IgD-negative memory B cell (primary cell): ENCODE results near the gene TMEM255B. TPM values are rescaled to one million over a fixed set of nuclear protein-coding genes. Genes with fewer than 3 reads are reported as not detected.

Experiments
- H3K27ac Mint-ChIP-seq, 3 donors: one replicate each; pipeline ENCODE4 v1.8.0; 2020 to 2022; ENCODE audit warnings: mild to moderate bottlenecking in 3 of 3, mixed read lengths in 3 of 3, moderate library complexity in 1 of 3
- H3K27me3 Mint-ChIP-seq: one replicate; pipeline ENCODE4 v1.8.0; 2021; ENCODE audit warnings: mixed read lengths
- H3K36me3 Mint-ChIP-seq: one replicate; pipeline ENCODE4 v1.8.0; 2020; ENCODE audit warnings: mild to moderate bottlenecking, mixed read lengths
- H3K4me1 Mint-ChIP-seq, 3 donors: one replicate each; pipeline ENCODE4 v1.8.0; 2020 to 2022; ENCODE audit warnings: mixed read lengths in 3 of 3, mild to moderate bottlenecking in 1 of 3
- H3K4me3 Mint-ChIP-seq, 4 donors: one replicate each; pipeline ENCODE4 v1.8.0; 2020 to 2022; ENCODE audit warnings: mild to moderate bottlenecking in 4 of 4, mixed read lengths in 4 of 4, moderate library complexity in 3 of 4
- H3K9me3 Mint-ChIP-seq, 3 donors: one replicate each; pipeline ENCODE4 v1.8.0; 2020 to 2021; ENCODE audit warnings: mixed read lengths in 3 of 3, mild to moderate bottlenecking in 1 of 3
- polyA plus RNA-seq: library from polyadenylated mRNA; unstranded; fragments of 300-500 nt; fragmentation: Illumina TruSeq; gene quantifications from one replicate; pipeline ENCODE4 v1.2.3, GENCODE V29; 2021

The TMEM255B gene
- polyA plus RNA-seq, 1 donor from 2014 or later, result 0.70 TPM

DNA sequence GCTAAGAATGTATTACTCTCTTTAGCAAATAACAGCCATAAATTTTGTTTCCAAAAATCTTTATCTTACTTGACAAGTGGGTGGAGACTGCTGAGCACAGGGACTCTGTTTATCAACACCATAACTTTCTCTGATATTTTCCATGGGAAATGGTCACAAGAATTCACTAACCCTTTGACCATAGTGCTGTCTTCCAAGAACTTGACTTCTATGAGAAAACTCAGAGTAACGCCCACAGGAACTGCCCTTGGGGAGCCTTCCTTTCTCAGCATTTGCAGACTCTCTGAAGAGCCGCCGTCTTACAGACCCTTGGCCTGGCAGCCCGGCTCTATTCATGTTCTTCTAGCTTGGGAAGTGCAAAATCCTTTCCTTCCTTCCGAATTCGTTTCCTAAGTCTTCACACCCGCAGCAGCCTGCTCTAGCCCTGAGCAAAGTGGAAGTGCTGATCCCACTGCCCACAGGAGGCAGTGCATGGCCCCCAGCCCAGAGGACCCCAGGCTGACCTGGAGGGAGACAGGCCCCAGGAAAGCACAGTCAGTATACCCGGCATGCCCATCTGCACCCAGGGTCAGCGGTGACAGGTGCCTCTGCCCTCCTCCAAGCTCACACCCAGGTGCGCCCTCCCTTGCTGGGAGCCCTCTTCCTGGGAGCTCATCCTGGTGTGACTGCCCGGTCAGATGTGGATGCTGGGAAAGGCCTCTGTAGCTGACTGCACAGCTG, 94.7 kb downstream of the TMEM255B start:
- Mint-ChIP-seq H3K9me3 (no peaks in the 10 kb centered on the region), H3K4me3 (no peak overlapping the region), H3K27ac (no peak overlapping the region), H3K4me1 (peaks cover 0 to 4% (median 3%) of the 10 kb centered on the region in 3 donors), H3K36me3 (no peaks in the 10 kb centered on the region), H3K27me3 (peaks cover 17% of the 10 kb centered on the region)

DNA sequence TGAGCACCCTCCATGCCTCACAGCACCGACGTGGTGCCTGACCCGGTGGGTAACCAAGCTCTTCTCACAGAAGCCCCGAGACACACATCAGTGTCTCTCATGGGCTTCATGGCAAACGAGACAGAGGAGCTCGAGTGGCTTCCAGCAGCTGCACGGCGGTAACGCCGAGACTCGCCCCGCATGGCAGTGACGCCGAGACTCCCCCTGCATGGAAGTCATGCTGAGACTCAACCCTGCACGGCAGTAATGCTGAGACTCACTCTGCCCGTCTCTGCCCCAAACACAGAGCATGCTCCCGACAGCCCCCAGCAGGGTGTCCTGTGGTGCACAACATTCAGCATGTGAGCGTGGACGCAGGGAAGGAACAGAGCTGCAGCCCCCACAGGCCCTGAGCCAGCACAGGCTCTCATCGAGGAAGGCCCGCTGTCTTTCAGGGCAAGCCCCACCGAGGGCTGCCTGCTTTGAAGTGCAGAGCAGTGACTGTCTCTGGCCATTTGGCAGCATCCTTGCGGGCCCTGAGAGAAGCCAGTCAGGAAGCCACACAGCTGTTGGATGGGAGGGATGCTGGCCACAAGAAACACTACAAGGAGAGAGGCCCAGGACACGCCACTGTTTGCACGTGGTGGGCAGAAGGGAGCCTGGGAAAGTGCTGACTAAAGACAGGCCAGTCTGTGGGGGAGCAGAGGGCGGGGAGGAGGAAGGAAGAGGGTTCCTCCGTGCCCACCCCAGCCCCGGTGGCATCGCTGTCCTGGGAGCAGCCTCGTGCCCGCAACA, 95.4 kb downstream of the TMEM255B start:
- H3K27me3 Mint-ChIP-seq, result peaks cover 13% of the 10 kb centered on the region
- no peak overlapping the region for H3K4me3 Mint-ChIP-seq
- H3K36me3 Mint-ChIP-seq, result no peaks in the 10 kb centered on the region
- no peak overlapping the region for H3K27ac Mint-ChIP-seq
- H3K4me1 Mint-ChIP-seq, result peaks cover 0 to 4% (median 3%) of the 10 kb centered on the region in 3 donors
- no peaks in the 10 kb centered on the region for H3K9me3 Mint-ChIP-seq

GRCh38 chr13:113855012-113855921, 96.2 kb downstream of the TMEM255B start:
- no peaks in the 10 kb centered on the region for H3K9me3 Mint-ChIP-seq
- H3K27me3 Mint-ChIP-seq, result peaks cover 13% of the 10 kb centered on the region
- H3K27ac Mint-ChIP-seq, result no peak overlapping the region
- H3K4me1 Mint-ChIP-seq, result peaks cover 0 to 4% (median 3%) of the 10 kb centered on the region in 3 donors
- no peak overlapping the region for H3K4me3 Mint-ChIP-seq
- H3K36me3 Mint-ChIP-seq, result no peaks in the 10 kb centered on the region

- Mint-ChIP-seq H3K4me3 (peak overlapping the region in 1 of 4 donors; percentile 57), H3K27ac (no peak overlapping the region), H3K4me1 (peaks cover 0 to 6% (median 3%) of the 10 kb centered on the region in 3 donors), H3K9me3 (no peaks in the 10 kb centered on the region), H3K36me3 (no peaks in the 10 kb centered on the region), H3K27me3 (peaks cover 13% of the 10 kb centered on the region)
Observed at GRCh38 chr13:113855931-113856715, 97.1 kb downstream of the TMEM255B start.

DNA sequence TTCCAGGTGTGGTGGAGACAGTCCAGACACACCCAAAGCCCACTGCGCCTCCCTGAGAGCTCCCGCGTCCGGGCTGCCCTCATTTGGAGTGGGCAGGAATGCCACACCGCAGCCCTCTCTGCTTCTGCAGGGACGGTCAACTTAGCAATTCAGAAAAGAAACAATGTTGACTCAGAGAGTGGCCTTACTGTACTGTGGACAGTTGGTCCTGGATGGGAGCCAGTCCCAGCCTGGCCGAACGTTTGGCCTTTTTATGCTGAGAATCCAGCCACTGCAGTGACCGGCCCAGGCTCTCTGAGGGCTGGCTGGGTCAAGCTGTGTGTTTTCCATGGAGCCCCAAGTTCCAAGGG, 97.7 kb downstream of the TMEM255B start:
- peaks cover 0 to 6% (median 3%) of the 10 kb centered on the region in 3 donors for H3K4me1 Mint-ChIP-seq
- H3K9me3 Mint-ChIP-seq, result no peaks in the 10 kb centered on the region
- no peak overlapping the region for H3K27ac Mint-ChIP-seq
- H3K36me3 Mint-ChIP-seq, result no peaks in the 10 kb centered on the region
- H3K4me3 Mint-ChIP-seq, result no peak overlapping the region
- H3K27me3 Mint-ChIP-seq, result peaks cover 13% of the 10 kb centered on the region

GRCh38 chr13:113857531-113858195, 98.6 kb downstream of the TMEM255B start:
- Mint-ChIP-seq H3K4me3 (no peak overlapping the region), H3K9me3 (no peaks in the 10 kb centered on the region), H3K4me1 (peaks cover 0 to 11% (median 7%) of the 10 kb centered on the region in 3 donors), H3K27me3 (peaks cover 20% of the 10 kb centered on the region), H3K27ac (no peak overlapping the region), H3K36me3 (no peaks in the 10 kb centered on the region)

- Mint-ChIP-seq H3K4me3 (no peak overlapping the region), H3K27ac (peak overlapping the region in 1 of 3 donors; percentile 65), H3K4me1 (peaks cover 5 to 14% (median 12%) of the 10 kb centered on the region in 3 donors), H3K27me3 (peaks cover 18% of the 10 kb centered on the region), H3K36me3 (no peaks in the 10 kb centered on the region), H3K9me3 (no peaks in the 10 kb centered on the region)
Observed at GRCh38 chr13:113859311-113860050, 100.5 kb downstream of the TMEM255B start.

- Mint-ChIP-seq H3K27ac (no peak overlapping the region), H3K9me3 (peaks cover 0 to under 1% (median 0%) of the 10 kb centered on the region in 3 donors), H3K4me1 (peaks cover 6 to 13% (median 11%) of the 10 kb centered on the region in 3 donors), H3K27me3 (peaks cover 20% of the 10 kb centered on the region), H3K36me3 (peaks cover under 1% of the 10 kb centered on the region), H3K4me3 (peak overlapping the region in 2 of 4 donors; percentile 65 to 77)
Observed at GRCh38 chr13:113860051-113860664, 101.1 kb downstream of the TMEM255B start.

DNA sequence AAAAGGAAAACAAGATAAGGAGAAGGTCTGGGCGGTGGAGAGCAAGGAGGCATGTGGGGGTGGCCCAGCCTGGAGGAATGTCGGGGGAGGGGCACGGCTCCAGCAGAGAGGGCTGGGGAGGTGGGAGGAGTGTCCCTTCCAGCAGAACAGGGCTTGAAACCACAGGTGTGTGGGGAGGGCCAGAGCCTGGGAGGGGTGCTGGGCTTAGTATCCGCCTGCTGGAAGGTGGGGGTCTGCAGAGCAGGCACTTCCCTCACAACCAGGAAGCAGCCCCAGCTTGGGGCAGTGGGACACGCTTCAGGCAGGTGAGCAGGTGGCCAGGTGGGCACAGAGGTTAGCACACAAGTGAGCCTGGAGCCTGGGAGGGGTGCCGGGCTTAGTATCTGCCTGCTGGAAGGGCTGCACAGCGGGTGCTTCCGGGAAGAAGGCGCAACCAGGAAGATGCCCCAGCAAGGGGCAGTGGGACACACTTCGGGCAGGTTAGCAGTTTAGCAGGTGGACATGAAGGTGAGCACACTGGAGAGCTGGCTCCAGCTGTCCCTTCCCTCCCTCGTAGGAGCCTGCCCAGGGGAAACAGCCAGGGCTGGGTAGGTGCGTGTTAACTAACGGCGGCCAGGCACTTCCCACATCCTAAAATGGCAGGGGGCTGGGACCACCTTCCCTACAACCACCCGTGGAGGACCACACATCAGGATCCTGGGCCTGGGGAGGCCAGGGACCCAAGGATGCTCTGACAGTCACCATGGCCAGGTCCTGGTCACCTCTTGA, 101.8 kb downstream of the TMEM255B start:
- Mint-ChIP-seq H3K27ac (peak overlapping the region in 1 of 3 donors; percentile 77), H3K4me3 (peak overlapping the region in 2 of 4 donors; percentile 65 to 77), H3K4me1 (peaks cover 6 to 13% (median 12%) of the 10 kb centered on the region in 3 donors), H3K27me3 (peaks cover 25% of the 10 kb centered on the region), H3K36me3 (peaks cover 2% of the 10 kb centered on the region), H3K9me3 (peaks cover 0 to 3% (median 0%) of the 10 kb centered on the region in 3 donors)

- Mint-ChIP-seq H3K27me3 (peaks cover 27% of the 10 kb centered on the region), H3K4me3 (peak overlapping the region in 1 of 4 donors; percentile 4), H3K36me3 (peaks cover 2% of the 10 kb centered on the region), H3K9me3 (peaks cover 0 to 3% (median 0%) of the 10 kb centered on the region in 3 donors), H3K4me1 (peaks cover 6 to 13% (median 12%) of the 10 kb centered on the region in 3 donors), H3K27ac (peak overlapping the region in 1 of 3 donors; percentile 77)
Observed at GRCh38 chr13:113861433-113862030, 102.5 kb downstream of the TMEM255B start.

DNA sequence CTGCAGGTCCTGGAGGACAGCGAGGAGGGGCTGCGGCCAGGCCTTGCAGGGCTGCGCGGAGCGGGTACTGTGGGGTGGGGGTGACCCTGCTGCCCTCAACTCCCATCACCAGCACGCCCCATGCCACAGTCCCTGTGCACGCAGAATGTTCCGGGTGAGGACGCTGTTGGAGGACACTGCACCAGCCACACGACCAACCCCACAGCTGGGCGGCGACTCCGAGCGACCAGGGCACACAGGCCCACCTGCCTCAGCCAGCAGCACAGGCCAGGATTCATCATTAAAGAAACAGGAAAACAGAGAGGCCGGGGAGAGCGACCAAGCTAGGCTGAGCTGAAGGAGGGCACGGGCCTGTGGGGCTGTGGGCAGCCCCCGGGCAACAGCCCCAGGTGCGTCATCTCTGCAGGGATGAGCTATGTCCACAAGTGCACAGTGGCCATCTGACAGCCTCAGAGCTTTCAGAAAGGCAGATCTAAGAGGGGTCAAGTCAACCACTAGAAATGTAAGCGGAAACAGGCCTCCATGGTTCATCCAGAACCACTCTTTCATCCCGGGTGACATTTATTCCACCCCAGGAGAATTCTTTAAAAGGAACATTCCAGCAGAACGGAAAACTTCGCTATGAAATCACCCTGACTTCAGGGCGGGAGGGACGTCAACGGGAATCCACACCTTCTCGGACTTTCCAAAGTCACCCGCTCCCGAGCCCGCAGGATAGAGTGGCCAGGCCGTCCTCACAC, 103.3 kb downstream of the TMEM255B start:
- Mint-ChIP-seq H3K27ac (no peak overlapping the region), H3K27me3 (peaks cover 27% of the 10 kb centered on the region), H3K9me3 (peaks cover 0 to 3% (median 0%) of the 10 kb centered on the region in 3 donors), H3K4me3 (peak overlapping the region; percentile 74 to 89 (median 82)), H3K36me3 (peaks cover 2% of the 10 kb centered on the region), H3K4me1 (peaks cover 6 to 13% (median 12%) of the 10 kb centered on the region in 3 donors)
